ENCODE data around the gene GNAL. TPM values are rescaled to one million over a fixed set of nuclear protein-coding genes. Genes with fewer than 3 reads are reported as not detected.
"Not testable (repeated sequence)": the region's sequence is repeated elsewhere in the genome, so short reads cannot be mapped to it uniquely, and the experiment has no call there.

The GNAL gene
- total RNA-seq, 1 donor from 2014 or later = 1.1 TPM

GRCh38 chr18:11887328-11888128 is 198.5 kb downstream of the GNAL start:
- no peak overlapping the region for H3K4me3 ChIP-seq
- H3K27ac ChIP-seq (replicated peaks) = no peak overlapping the region
- TF ChIP-seq, protein P1, sequence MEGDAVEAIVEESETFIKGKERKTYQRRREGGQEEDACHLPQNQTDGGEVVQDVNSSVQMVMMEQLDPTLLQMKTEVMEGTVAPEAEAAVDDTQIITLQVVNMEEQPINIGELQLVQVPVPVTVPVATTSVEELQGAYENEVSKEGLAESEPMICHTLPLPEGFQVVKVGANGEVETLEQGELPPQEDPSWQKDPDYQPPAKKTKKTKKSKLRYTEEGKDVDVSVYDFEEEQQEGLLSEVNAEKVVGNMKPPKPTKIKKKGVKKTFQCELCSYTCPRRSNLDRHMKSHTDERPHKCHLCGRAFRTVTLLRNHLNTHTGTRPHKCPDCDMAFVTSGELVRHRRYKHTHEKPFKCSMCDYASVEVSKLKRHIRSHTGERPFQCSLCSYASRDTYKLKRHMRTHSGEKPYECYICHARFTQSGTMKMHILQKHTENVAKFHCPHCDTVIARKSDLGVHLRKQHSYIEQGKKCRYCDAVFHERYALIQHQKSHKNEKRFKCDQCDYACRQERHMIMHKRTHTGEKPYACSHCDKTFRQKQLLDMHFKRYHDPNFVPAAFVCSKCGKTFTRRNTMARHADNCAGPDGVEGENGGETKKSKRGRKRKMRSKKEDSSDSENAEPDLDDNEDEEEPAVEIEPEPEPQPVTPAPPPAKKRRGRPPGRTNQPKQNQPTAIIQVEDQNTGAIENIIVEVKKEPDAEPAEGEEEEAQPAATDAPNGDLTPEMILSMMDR (IDR thresholded peaks at IDR 0.05; ENCODE audit: borderline replicate concordance) = no peak
- intact Hi-C loops (cut with micrococcal nuclease) = no loop called here
- DNase-seq = no peak
- peaks cover 88% of the 10 kb centered on the region for H3K36me3 ChIP-seq
- no peaks in the 10 kb centered on the region for H3K9me3 ChIP-seq (replicated peaks)
- H3K27me3 ChIP-seq (ENCODE audit: low read depth) = no peaks in the 10 kb centered on the region
- no peaks in the 10 kb centered on the region for H3K4me1 ChIP-seq

DNA sequence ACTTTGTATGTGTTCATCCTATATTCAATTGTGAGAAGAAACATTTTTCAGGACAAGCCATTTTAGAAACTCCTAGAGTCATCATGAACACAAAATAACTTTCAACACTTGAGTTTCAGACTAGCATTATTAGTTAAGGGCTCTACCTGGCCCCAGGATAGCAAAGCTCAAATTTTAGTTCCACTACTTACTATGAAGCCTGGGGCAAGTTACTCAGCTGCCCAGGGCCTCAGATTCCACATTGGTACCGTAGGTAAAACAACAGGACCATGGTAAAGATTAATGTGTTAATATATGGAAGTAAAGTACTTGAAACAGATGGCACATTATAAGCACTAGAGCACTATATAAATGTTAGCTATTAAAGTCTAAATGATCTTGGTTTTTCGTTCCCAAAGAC is 199.7 kb downstream of the GNAL start:
- Histone ChIP-seq H3K36me3 (peaks cover 96% of the 10 kb centered on the region), H3K27ac (replicated peaks) (no peak overlapping the region), H3K4me3 (no peak overlapping the region), H3K4me1 (no peaks in the 10 kb centered on the region), H3K9me3 (replicated peaks) (no peaks in the 10 kb centered on the region), H3K27me3 (ENCODE audit: low read depth) (no peaks in the 10 kb centered on the region)
- no peak for DNase-seq
- TF ChIP-seq, protein P1 (IDR thresholded peaks at IDR 0.05; ENCODE audit: borderline replicate concordance) = no peak
- intact Hi-C loops (cut with micrococcal nuclease) = no loop called here

GRCh38 chr18:11889284-11889683 is 200.2 kb downstream of the GNAL start:
- Histone ChIP-seq H3K27ac (replicated peaks) (no peak overlapping the region), H3K4me3 (no peak overlapping the region), H3K4me1 (no peaks in the 10 kb centered on the region), H3K27me3 (ENCODE audit: low read depth) (no peaks in the 10 kb centered on the region), H3K9me3 (replicated peaks) (no peaks in the 10 kb centered on the region), H3K36me3 (peaks cover 91% of the 10 kb centered on the region)
- no peak for DNase-seq
- intact Hi-C loops (cut with micrococcal nuclease) = no loop called here
- TF ChIP-seq, protein P1 (IDR thresholded peaks at IDR 0.05; ENCODE audit: borderline replicate concordance) = no peak

DNA sequence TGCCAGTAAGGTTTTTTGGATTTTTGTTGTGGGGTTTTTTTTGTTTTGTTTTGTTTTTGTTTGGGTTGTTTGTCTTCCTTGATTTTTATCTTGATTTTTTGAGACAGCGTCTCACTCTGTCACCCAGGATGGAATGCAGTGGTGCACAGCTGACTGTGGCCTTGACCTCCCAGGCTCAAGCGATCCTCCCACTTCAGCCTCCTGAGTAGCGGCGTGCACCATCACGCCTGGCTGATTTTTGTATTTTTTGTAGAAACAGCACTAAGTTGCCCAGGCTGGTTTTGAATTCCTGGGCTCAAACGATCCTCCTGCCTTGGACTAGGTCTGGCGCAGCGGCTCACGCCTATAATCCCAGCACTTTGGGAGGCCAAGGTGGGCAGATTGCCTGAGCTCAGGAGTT is 202.7 kb downstream of the GNAL start:
- no peaks in the 10 kb centered on the region for H3K9me3 ChIP-seq (replicated peaks)
- no peak overlapping the region for H3K4me3 ChIP-seq
- intact Hi-C loops (cut with micrococcal nuclease) = no loop called here
- H3K4me1 ChIP-seq = no peaks in the 10 kb centered on the region
- no peaks in the 10 kb centered on the region for H3K27me3 ChIP-seq (ENCODE audit: low read depth)
- no peak for DNase-seq
- TF ChIP-seq, protein P1 (IDR thresholded peaks at IDR 0.05; ENCODE audit: borderline replicate concordance) = no peak
- peaks cover 89% of the 10 kb centered on the region for H3K36me3 ChIP-seq
- no peak overlapping the region for H3K27ac ChIP-seq (replicated peaks)

DNA sequence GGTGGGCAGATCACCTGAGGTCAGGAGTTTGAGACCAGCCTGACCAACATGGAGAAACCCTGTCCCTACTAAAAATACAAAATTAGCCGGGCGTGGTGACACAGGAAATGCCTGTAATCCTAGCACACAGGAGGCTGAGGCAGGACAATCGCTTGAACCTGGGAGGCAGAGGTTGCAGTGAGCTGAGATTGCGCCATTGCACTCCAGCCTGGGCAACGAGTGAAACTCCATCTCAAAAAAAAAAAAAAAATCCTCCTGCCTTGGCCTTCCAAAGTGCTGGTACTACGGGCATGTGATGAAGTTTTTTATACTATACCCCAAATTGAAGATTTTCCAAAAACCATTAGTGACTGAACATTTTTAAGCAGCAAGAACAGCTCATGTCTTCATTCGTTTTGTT is 203.4 kb downstream of the GNAL start:
- DNase-seq; H3K9me3 ChIP-seq (replicated peaks); H3K4me1 ChIP-seq; H3K4me3 ChIP-seq; H3K27me3 ChIP-seq (ENCODE audit: low read depth); H3K27ac ChIP-seq (replicated peaks); intact Hi-C loops (cut with micrococcal nuclease): not testable (repeated sequence)
- peaks cover 83% of the 10 kb centered on the region for H3K36me3 ChIP-seq

GRCh38 chr18:11897781-11898180 is 208.7 kb downstream of the GNAL start:
- Histone ChIP-seq H3K9me3 (replicated peaks) (no peaks in the 10 kb centered on the region), H3K36me3 (peaks cover 64% of the 10 kb centered on the region)
- DNase-seq = no peak

More at GRCh38 chr18:11897781-11898180, 208.7 kb downstream of the GNAL start:
- TF ChIP-seq, protein P1 (IDR thresholded peaks at IDR 0.05; ENCODE audit: borderline replicate concordance) = no peak
- intact Hi-C loops (cut with micrococcal nuclease) = no loop called here
- H3K4me3 ChIP-seq = no peak overlapping the region
- no peak overlapping the region for H3K27ac ChIP-seq (replicated peaks)
- H3K27me3 ChIP-seq (ENCODE audit: low read depth) = no peaks in the 10 kb centered on the region
- H3K4me1 ChIP-seq = peaks cover under 1% of the 10 kb centered on the region

Measured in left ventricle myocardium inferior (tissue), 1 donor.